Measurements from ENCODE around the gene GPX2. TPM values are rescaled to one million over a fixed set of nuclear protein-coding genes. Genes with fewer than 3 reads are reported as not detected.

GPX2 gene
- polyA plus RNA-seq, 1 donor from 2014 or later: not detected

DNA sequence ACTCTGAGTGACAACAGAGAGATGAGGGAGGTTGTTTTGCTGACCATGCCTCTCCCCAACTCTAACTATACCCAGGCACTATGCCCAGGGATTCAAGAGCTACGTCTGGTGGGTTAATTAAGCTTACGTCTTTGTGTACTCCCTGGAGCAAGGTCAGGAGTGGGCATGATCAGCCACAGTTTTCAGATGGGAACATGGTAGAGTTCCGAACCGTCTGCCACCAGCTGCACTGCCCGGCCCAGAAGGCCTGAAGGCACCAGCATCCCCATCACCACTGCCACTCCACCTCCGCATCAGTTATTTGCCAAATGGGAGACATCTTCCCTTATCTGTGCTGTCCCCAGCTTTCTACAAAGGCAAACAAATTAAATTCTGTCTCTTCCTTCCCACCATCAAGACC is 11.1 kb upstream of the GPX2 start:
- no peak overlapping the region for H3K4me3 ChIP-seq (ENCODE audit: low read length)
- H3K27me3 ChIP-seq (ENCODE audit: insufficient read depth, low read depth, low read length): no peaks in the 10 kb centered on the region
- H3K79me2 ChIP-seq (replicated peaks; ENCODE audit: insufficient read depth, low read length): no peaks in the 10 kb centered on the region
- no peak overlapping the region for H2AFZ ChIP-seq (ENCODE audit: low read depth, low read length)
- H3K36me3 ChIP-seq (ENCODE audit: insufficient read depth, low read length): no peaks in the 10 kb centered on the region
- H3K9ac ChIP-seq (ENCODE audit: low read length): no peak overlapping the region
- no peaks in the 10 kb centered on the region for H3K9me3 ChIP-seq (ENCODE audit: low read length)
- H4K20me1 ChIP-seq (ENCODE audit: insufficient read depth): no peaks in the 10 kb centered on the region
- H3K27ac ChIP-seq (ENCODE audit: low read length): no peak overlapping the region
- TF ChIP-seq, protein P1, sequence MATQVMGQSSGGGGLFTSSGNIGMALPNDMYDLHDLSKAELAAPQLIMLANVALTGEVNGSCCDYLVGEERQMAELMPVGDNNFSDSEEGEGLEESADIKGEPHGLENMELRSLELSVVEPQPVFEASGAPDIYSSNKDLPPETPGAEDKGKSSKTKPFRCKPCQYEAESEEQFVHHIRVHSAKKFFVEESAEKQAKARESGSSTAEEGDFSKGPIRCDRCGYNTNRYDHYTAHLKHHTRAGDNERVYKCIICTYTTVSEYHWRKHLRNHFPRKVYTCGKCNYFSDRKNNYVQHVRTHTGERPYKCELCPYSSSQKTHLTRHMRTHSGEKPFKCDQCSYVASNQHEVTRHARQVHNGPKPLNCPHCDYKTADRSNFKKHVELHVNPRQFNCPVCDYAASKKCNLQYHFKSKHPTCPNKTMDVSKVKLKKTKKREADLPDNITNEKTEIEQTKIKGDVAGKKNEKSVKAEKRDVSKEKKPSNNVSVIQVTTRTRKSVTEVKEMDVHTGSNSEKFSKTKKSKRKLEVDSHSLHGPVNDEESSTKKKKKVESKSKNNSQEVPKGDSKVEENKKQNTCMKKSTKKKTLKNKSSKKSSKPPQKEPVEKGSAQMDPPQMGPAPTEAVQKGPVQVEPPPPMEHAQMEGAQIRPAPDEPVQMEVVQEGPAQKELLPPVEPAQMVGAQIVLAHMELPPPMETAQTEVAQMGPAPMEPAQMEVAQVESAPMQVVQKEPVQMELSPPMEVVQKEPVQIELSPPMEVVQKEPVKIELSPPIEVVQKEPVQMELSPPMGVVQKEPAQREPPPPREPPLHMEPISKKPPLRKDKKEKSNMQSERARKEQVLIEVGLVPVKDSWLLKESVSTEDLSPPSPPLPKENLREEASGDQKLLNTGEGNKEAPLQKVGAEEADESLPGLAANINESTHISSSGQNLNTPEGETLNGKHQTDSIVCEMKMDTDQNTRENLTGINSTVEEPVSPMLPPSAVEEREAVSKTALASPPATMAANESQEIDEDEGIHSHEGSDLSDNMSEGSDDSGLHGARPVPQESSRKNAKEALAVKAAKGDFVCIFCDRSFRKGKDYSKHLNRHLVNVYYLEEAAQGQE (IDR thresholded peaks at IDR 0.05; ENCODE audit: borderline replicate concordance): no peak
- TF ChIP-seq MXI1 (conservative IDR thresholded peaks at IDR 0.05; ENCODE audit: poor library complexity, severe bottlenecking): no peak
- TF ChIP-seq, protein P2, sequence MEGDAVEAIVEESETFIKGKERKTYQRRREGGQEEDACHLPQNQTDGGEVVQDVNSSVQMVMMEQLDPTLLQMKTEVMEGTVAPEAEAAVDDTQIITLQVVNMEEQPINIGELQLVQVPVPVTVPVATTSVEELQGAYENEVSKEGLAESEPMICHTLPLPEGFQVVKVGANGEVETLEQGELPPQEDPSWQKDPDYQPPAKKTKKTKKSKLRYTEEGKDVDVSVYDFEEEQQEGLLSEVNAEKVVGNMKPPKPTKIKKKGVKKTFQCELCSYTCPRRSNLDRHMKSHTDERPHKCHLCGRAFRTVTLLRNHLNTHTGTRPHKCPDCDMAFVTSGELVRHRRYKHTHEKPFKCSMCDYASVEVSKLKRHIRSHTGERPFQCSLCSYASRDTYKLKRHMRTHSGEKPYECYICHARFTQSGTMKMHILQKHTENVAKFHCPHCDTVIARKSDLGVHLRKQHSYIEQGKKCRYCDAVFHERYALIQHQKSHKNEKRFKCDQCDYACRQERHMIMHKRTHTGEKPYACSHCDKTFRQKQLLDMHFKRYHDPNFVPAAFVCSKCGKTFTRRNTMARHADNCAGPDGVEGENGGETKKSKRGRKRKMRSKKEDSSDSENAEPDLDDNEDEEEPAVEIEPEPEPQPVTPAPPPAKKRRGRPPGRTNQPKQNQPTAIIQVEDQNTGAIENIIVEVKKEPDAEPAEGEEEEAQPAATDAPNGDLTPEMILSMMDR (IDR thresholded peaks at IDR 0.05; ENCODE audit: poor library complexity, severe bottlenecking): no peak
- TF ChIP-seq TAF1 (IDR thresholded peaks at IDR 0.05; ENCODE audit: low read depth): no peak
- no peak for TF ChIP-seq SMC3 (conservative IDR thresholded peaks at IDR 0.05; ENCODE audit: poor library complexity)
- TF ChIP-seq RAD21 (conservative IDR thresholded peaks at IDR 0.05): no peak
- no peak for TF ChIP-seq EZH2 (IDR thresholded peaks at IDR 0.05; ENCODE audit: borderline replicate concordance, insufficient read depth, low read length, poor library complexity, severe bottlenecking)
- TF ChIP-seq EP300 (conservative IDR thresholded peaks at IDR 0.05; ENCODE audit: poor library complexity, severe bottlenecking): no peak
- no peak for TF ChIP-seq POLR2AphosphoS5 (IDR thresholded peaks at IDR 0.05)
- H3K9me2 ChIP-seq (ENCODE audit: insufficient read depth, low read length): no peaks in the 10 kb centered on the region
- no peaks in the 10 kb centered on the region for H3F3A ChIP-seq (ENCODE audit: insufficient read depth, low read length, poor library complexity, severe bottlenecking)
- no peak overlapping the region for H3K4me2 ChIP-seq (ENCODE audit: low read length)

DNA sequence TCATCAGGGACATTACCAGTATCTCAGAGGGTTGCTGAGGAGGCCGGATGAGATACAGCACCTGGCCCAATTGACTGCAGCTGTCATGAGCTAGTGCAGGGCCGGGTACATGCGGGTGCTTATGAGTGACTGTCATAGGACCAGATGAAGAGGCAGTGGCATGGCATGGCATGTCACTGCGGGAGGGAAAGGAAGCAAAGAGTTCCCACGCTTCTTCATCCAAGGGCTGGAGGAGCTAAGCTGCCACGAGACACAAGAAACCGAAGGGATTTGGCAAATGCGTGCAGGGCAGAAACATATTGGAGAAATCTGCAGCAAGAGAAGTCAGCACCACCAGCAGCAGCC is 10.7 kb upstream of the GPX2 start:
- no peaks in the 10 kb centered on the region for H3K9me2 ChIP-seq (ENCODE audit: insufficient read depth, low read length)
- H3K36me3 ChIP-seq (ENCODE audit: insufficient read depth, low read length): no peaks in the 10 kb centered on the region
- H2AFZ ChIP-seq (ENCODE audit: low read depth, low read length): no peak overlapping the region
- no peak for TF ChIP-seq TAF1 (IDR thresholded peaks at IDR 0.05; ENCODE audit: low read depth)
- TF ChIP-seq, protein P1 (IDR thresholded peaks at IDR 0.05; ENCODE audit: borderline replicate concordance): no peak
- no peak for TF ChIP-seq EZH2 (IDR thresholded peaks at IDR 0.05; ENCODE audit: borderline replicate concordance, insufficient read depth, low read length, poor library complexity, severe bottlenecking)
- TF ChIP-seq RAD21 (conservative IDR thresholded peaks at IDR 0.05): no peak
- TF ChIP-seq, protein P2 (IDR thresholded peaks at IDR 0.05; ENCODE audit: poor library complexity, severe bottlenecking): no peak
- TF ChIP-seq EP300 (conservative IDR thresholded peaks at IDR 0.05; ENCODE audit: poor library complexity, severe bottlenecking): no peak
- TF ChIP-seq POLR2AphosphoS5 (IDR thresholded peaks at IDR 0.05): no peak
- TF ChIP-seq SMC3 (conservative IDR thresholded peaks at IDR 0.05; ENCODE audit: poor library complexity): no peak
- TF ChIP-seq MXI1 (conservative IDR thresholded peaks at IDR 0.05; ENCODE audit: poor library complexity, severe bottlenecking): no peak
- no peaks in the 10 kb centered on the region for H3K9me3 ChIP-seq (ENCODE audit: low read length)
- H3K4me2 ChIP-seq (ENCODE audit: low read length): no peak overlapping the region
- no peak overlapping the region for H3K4me3 ChIP-seq (ENCODE audit: low read length)
- H3K9ac ChIP-seq (ENCODE audit: low read length): no peak overlapping the region
- no peaks in the 10 kb centered on the region for H4K20me1 ChIP-seq (ENCODE audit: insufficient read depth)
- H3K27ac ChIP-seq (ENCODE audit: low read length): no peak overlapping the region
- no peaks in the 10 kb centered on the region for H3F3A ChIP-seq (ENCODE audit: insufficient read depth, low read length, poor library complexity, severe bottlenecking)
- no peaks in the 10 kb centered on the region for H3K27me3 ChIP-seq (ENCODE audit: insufficient read depth, low read depth, low read length)
- no peaks in the 10 kb centered on the region for H3K79me2 ChIP-seq (replicated peaks; ENCODE audit: insufficient read depth, low read length)
